ENCODE data around the gene HCN3. TPM values are rescaled to one million over a fixed set of nuclear protein-coding genes. Genes with fewer than 3 reads are reported as not detected.

HCN3 gene
- total and polyA plus RNA-seq, 2 of the 13 experiments (the other 11 are each of a cell fraction or from before 2014, with no cell fraction given) = 2.4 to 10.2 TPM

- TF ChIP-seq KMT2A (CRISPR knock-in tag; IDR thresholded peaks at IDR 0.05) (peak; percentile 71), HMGXB3 (CRISPR knock-in tag; IDR thresholded peaks at IDR 0.05; ENCODE audit: borderline replicate concordance) (peak; percentile 79), TGIF2 (CRISPR knock-in tag; IDR thresholded peaks at IDR 0.05) (no peak), ZNF7 (CRISPR knock-in tag; IDR thresholded peaks at IDR 0.05) (no peak), ZBTB4 (CRISPR knock-in tag; IDR thresholded peaks at IDR 0.05; ENCODE audit: borderline replicate concordance) (no peak), HHEX (CRISPR knock-in tag; IDR thresholded peaks at IDR 0.05) (no peak), NONO (IDR thresholded peaks at IDR 0.05) (no peak), NONO (CRISPR knock-in tag; conservative IDR thresholded peaks at IDR 0.05) (peak; percentile 71), ZNF557 (CRISPR knock-in tag; IDR thresholded peaks at IDR 0.05) (peak; percentile 48; the same call in 1 of the 2 replicates), ATAD3A (CRISPR knock-in tag; IDR thresholded peaks at IDR 0.05) (no peak), CHD4 (IDR thresholded peaks at IDR 0.05; ENCODE audit: borderline replicate concordance, low read length) (no peak), CREB1 (IDR thresholded peaks at IDR 0.05) (no peak), CREB1 (CRISPR knock-in tag; IDR thresholded peaks at IDR 0.05) (no peak), ZNF567 (CRISPR knock-in tag; IDR thresholded peaks at IDR 0.05; ENCODE audit: borderline replicate concordance) (no peak), TRIM24 (CRISPR knock-in tag; IDR thresholded peaks at IDR 0.05) (no peak), ZNF569 (CRISPR knock-in tag; IDR thresholded peaks at IDR 0.05; ENCODE audit: borderline replicate concordance) (no peak), ZNF644 (CRISPR knock-in tag; IDR thresholded peaks at IDR 0.05; ENCODE audit: low read depth) (no peak), PRDM4 (CRISPR knock-in tag; IDR thresholded peaks at IDR 0.05; ENCODE audit: borderline replicate concordance) (no peak), DDIT3 (CRISPR knock-in tag; IDR thresholded peaks at IDR 0.05) (no peak), ZNF24 (IDR thresholded peaks at IDR 0.05) (no peak)
These were observed 21.8 kb upstream of the HCN3 start, which contains the start of gene ENTREP3 (continued) for GRCh38 chr1:155255243-155256007.
